Measurements from ENCODE around the gene ESPN.

DNA sequence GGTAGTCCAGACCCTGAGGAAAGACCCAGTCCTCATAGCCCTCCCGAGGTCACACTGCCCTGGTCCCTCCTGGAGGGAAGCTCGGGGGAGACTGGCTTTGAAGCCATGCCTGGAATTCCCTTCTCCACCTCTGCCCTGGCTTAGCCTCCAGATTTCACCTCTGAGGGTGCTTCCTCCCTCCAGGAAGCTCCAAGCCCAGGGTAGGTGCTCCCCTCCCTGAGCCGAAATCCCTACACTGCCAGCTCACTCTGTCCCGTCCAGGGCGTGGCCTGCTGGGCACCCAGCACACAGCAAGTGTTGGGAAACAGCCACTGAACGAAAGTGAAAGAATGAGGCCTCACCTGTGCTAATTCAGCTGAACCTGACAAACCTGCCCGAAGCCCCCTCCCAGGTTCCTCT, 47.4 kb downstream of the ESPN start:
- TF ChIP-seq YY1 (IDR thresholded peaks at IDR 0.05; ENCODE audit: insufficient read depth, insufficient read length), result no peak
- no peak for TF ChIP-seq ZNF274 (IDR thresholded peaks at IDR 0.05; ENCODE audit: low read depth, low read length)
- TF ChIP-seq SUZ12 (IDR thresholded peaks at IDR 0.05; ENCODE audit: extremely low read depth, insufficient read depth, insufficient read length), result no peak

All from NT2/D1 (cell line).